Astrocyte of the spinal cord (primary cell): ENCODE results near the gene PGLYRP2.

Experiments used
- DNase-seq: peaks from one replicate; pipeline ENCODE4 v3.0.0; 2011; ENCODE audit warnings: low read depth, low spot score
- H3K4me3 ChIP-seq: 2 replicates; pipeline ENCODE4 v1.5.1; 2011; ENCODE audit warnings: low read depth, mild to moderate bottlenecking, low read length, moderate library complexity
- CTCF ChIP-seq: IDR thresholded peaks from 2 replicates; pipeline ENCODE4 v1.5.1; 2012; ENCODE audit warnings: low read depth, mild to moderate bottlenecking, low read length, inconsistent platforms
- in situ Hi-C: cut with HindIII; loops from 2 replicates; pipeline ENCODE4 v1.10.0; 2017; ENCODE audit warnings: low sequenced_read_pairs

Gene PGLYRP2

GRCh38 chr19:15445227-15445605 lies 34.1 kb downstream of the PGLYRP2 start:
- no peak for TF ChIP-seq CTCF
- in situ Hi-C loops = no loop called here

DNA sequence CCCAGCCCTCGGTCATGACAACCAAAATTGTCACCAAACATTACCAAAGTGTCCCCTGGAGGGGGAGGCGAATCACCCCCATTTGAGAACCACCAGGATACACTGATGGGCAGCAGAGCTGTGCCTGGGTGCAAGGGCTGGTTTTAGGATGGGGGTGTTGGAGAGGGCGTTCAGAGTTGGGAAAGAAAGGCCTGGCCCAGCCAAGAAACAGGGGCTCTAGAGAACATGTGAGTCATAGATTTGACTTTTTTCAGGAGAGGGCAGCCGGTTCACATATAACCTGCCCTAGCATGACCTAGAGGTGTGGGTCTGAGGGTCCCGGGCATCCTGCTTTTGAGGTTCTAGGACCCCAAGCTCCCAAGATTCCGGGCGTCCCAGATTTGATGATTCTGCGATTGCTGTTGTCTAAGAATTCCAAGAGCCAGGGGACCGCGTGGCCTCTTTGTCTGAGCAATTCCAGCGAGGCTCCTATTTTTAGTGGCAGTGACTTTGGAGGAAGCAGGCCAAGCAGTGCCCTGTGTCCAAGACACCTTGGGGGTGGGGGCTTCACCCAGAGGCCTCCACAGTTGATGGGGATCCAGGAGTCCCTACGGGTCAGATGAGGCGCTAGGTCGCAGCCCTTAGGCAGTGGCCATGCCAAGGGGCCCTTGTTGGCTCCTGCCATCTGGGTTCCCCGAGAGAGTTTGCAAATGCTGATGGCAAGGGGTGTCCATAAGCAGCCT lies 34.6 kb downstream of the PGLYRP2 start:
- H3K4me3 ChIP-seq = no peak overlapping the region
- in situ Hi-C loops = no loop called here
- no peak for TF ChIP-seq CTCF
- no peak for DNase-seq

More at GRCh38 chr19:15445227-15445605, 34.1 kb downstream of the PGLYRP2 start:
- H3K4me3 ChIP-seq = no peak overlapping the region
- no peak for DNase-seq

DNA sequence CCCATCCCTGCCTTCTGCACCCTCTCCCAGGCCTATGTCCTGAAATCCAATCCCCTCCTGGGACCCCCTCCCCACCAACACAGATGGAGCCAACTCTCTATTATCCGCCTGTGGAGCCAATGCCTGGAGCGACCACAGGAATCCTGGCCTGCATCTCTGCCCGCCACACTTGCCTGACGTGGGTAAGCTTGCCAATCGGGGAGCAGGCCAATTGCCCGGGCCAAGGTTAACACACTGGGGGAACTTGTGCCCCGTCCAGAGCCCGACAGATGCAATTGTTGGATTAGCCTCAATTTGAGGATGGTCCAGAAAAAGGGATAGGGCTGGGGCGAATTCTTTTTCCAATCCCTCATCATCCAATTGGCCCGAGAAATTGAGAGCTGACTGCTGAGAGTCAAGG lies 35.5 kb downstream of the PGLYRP2 start:
- in situ Hi-C loops = no loop called here
- no peak for DNase-seq
- H3K4me3 ChIP-seq = no peak overlapping the region
- TF ChIP-seq CTCF = no peak

GRCh38 chr19:15443325-15443724 lies 36.0 kb downstream of the PGLYRP2 start:
- no peak overlapping the region for H3K4me3 ChIP-seq
- no peak for TF ChIP-seq CTCF
- no peak for DNase-seq
- in situ Hi-C loops = no loop called here

DNA sequence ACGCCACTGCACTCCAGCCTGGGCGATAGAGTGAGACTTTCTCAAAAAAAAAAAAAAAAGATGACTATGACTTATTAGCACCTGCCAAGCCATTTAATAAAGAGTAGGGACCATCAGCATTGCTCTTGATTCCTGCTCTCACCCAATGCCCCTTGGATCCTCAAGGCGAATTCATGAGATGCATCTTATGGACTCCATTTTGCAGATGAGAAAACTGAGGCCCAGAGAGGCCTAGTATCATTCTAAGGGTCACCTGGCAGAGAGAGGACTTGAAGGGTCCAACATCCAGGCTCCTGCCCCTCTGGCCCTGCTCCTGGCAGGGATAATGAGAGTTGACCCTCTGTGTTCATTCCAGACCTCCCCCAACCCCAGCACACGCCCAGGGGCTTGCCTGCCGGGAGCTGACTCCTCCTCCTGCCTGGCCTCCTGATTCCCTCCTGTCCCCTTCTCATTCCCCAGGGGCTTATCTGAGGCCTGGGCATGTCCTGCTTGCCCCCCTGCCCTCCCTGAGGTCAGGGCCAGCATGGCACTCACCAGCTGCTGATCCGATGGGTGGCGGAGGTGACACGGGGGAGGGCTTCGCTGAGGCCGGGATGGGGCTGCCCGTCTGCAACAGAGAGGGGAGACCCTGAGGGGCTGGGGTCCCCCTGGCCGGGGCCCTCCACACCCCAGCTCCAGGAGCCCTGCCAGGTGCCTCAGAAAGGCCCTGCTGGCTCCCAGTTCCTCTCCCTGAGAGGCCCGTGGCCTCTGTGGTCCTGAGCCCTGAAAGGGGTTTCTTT lies 37.0 kb downstream of the PGLYRP2 start:
- in situ Hi-C loops = no loop called here
- no peak for DNase-seq
- no peak for TF ChIP-seq CTCF

GRCh38 chr19:15441317-15441716 lies 38.0 kb downstream of the PGLYRP2 start:
- no peak overlapping the region for H3K4me3 ChIP-seq
- TF ChIP-seq CTCF = no peak
- in situ Hi-C loops = no loop called here
- DNase-seq = no peak

More for the DNA sequence above, 37.0 kb downstream of the PGLYRP2 start:
- H3K4me3 ChIP-seq = no peak overlapping the region
